Memory B cell (primary cell): ENCODE data around the gene LAMA4.

Experiments
- ATAC-seq: fragments of 150-1000 bp; cut with Tn5 transposase; 2 replicates; pipeline ENCODE4 v1.10.0; 2021; ENCODE audit warnings: low read depth, mild to moderate bottlenecking, moderate library complexity
- DNase-seq, 2 donors: peaks; one replicate each; pipeline ENCODE4 v3.0.0; 2022; ENCODE audit warnings: low spot score in 2 of 2
- H3K27ac Mint-ChIP-seq: one replicate; pipeline ENCODE4 v1.8.0; 2022; ENCODE audit warnings: mild to moderate bottlenecking, moderate library complexity, mixed read lengths
- H3K27me3 Mint-ChIP-seq: one replicate; pipeline ENCODE4 v1.8.0; 2022; ENCODE audit warnings: mixed read lengths
- H3K36me3 Mint-ChIP-seq: one replicate; pipeline ENCODE4 v1.8.0; 2022; ENCODE audit warnings: mild to moderate bottlenecking, mixed read lengths
- H3K4me1 Mint-ChIP-seq: one replicate; pipeline ENCODE4 v1.8.0; 2022; ENCODE audit warnings: mixed read lengths
- H3K4me3 Mint-ChIP-seq: one replicate; pipeline ENCODE4 v1.8.0; 2022; ENCODE audit warnings: mild to moderate bottlenecking, moderate library complexity, mixed read lengths
- H3K9me3 Mint-ChIP-seq: one replicate; pipeline ENCODE4 v1.8.0; 2022; ENCODE audit warnings: mixed read lengths

LAMA4 gene

DNA sequence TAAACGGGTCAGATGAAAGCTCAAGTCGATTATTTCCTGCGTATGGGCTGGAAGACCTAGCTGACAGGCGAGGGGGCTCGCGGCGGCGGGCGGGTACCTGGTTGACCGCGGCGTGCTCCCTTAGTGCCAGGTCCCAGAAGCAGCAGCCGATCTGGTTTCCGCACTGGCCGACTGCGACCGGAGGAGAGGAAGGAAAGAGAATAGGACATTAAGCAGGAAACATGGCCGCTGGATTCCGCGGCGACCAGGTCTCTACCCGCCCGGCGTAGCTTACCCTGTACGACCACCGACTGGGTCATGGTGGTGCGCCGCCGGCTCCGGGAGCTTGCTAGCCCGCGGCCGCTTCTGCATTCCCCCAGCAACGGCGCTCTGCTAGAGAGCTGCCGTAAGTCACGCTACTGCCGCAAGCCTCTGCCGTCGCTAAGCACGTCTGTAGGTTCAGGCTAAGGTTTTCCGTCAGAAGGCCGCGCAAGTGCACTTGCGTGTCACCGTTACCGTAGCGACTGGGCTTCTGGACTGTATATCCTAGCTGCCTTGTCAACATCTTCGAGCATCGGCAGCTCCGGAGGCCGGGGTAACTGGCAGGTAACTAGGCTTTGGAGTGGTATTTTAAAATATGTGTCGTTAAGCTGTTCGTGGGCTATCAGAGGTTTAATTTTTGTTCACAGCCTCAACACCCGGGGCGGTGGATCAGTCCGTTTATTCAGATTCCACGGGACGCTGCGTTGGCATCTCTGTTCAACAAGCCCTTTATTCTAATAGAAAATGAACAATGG lies 167.0 kb downstream of the LAMA4 start, which contains the start of the genes FAM229B and TUBE1:
Gene FAM229B, plus strand, starts transcription at position 456 of the 776 bp plus-strand sequence. CDS start 11,693 bp downstream, outside the sequence.
Gene TUBE1, minus strand, starts transcription at position 347 of the 776 bp plus-strand sequence. Its CDS starts 48 bp downstream, at position 299.
- H3K4me3 Mint-ChIP-seq = no peak within 1 kb of the TSS
- H3K27ac Mint-ChIP-seq = no peak within 1 kb of the TSS
- DNase-seq (peak; percentile 71 to 87), ATAC-seq (peak; percentile 92)
- H3K9me3 Mint-ChIP-seq = no peaks in the 10 kb centered on the region
- H3K27me3 Mint-ChIP-seq = peaks cover 5% of the 10 kb centered on the region
- H3K4me1 Mint-ChIP-seq = no peaks in the 10 kb centered on the region
- H3K36me3 Mint-ChIP-seq = peaks cover 6% of the 10 kb centered on the region

GRCh38 chr6:112086744-112087135 lies 167.6 kb downstream of the LAMA4 start:
- ATAC-seq = peak; percentile 9
- Mint-ChIP-seq H3K27me3 (peaks cover 5% of the 10 kb centered on the region), H3K27ac (no peak overlapping the region), H3K36me3 (peaks cover 6% of the 10 kb centered on the region), H3K4me1 (peaks cover 2% of the 10 kb centered on the region), H3K4me3 (no peak overlapping the region), H3K9me3 (no peaks in the 10 kb centered on the region)
- no peak for DNase-seq

GRCh38 chr6:112085286-112086065 lies 168.9 kb downstream of the LAMA4 start:
- Mint-ChIP-seq H3K4me3 (no peak overlapping the region), H3K9me3 (no peaks in the 10 kb centered on the region), H3K36me3 (peaks cover 8% of the 10 kb centered on the region), H3K27me3 (peaks cover 5% of the 10 kb centered on the region), H3K27ac (no peak overlapping the region), H3K4me1 (peaks cover 2% of the 10 kb centered on the region)
- ATAC-seq (no peak), DNase-seq (no peak)

- Mint-ChIP-seq H3K4me3 (no peak overlapping the region), H3K9me3 (no peaks in the 10 kb centered on the region), H3K27ac (no peak overlapping the region), H3K4me1 (peaks cover 2% of the 10 kb centered on the region), H3K27me3 (no peaks in the 10 kb centered on the region), H3K36me3 (peaks cover 11% of the 10 kb centered on the region)
- no peak for DNase-seq
- ATAC-seq = no peak
Observed at GRCh38 chr6:112081569-112081968, 172.8 kb downstream of the LAMA4 start.

DNA sequence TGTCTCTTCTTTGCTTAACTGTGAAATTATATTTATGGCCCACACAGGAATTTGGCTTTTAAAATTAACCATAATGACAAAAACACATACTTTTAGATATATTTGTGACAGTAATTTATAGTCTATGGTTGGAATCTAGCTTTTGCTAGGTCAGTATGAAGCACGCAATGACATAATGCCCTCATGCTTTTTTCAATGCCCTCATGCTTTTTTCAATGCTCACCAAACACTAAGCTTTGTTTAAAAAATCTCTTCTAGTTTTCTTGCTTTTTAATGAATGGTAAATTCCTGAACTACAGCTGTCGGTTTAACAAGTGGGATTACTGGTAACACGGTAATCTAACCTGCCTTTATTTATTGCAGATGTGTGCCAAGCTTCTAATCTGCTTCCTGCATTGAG lies 187.8 kb downstream of the LAMA4 start:
- Mint-ChIP-seq H3K9me3 (no peaks in the 10 kb centered on the region), H3K4me1 (no peaks in the 10 kb centered on the region), H3K27ac (peak overlapping the region; percentile 37), H3K36me3 (no peaks in the 10 kb centered on the region), H3K27me3 (no peaks in the 10 kb centered on the region), H3K4me3 (no peak overlapping the region)
- no peak for DNase-seq
- ATAC-seq = no peak

- H3K4me1 Mint-ChIP-seq = no peaks in the 10 kb centered on the region
- H3K36me3 Mint-ChIP-seq = no peaks in the 10 kb centered on the region
- no peak for ATAC-seq
- no peaks in the 10 kb centered on the region for H3K27me3 Mint-ChIP-seq
- DNase-seq = no peak
- H3K27ac Mint-ChIP-seq = no peak overlapping the region
- H3K9me3 Mint-ChIP-seq = no peaks in the 10 kb centered on the region
- H3K4me3 Mint-ChIP-seq = no peak overlapping the region
Observed at GRCh38 chr6:112065426-112065986, 188.9 kb downstream of the LAMA4 start.

- H3K4me1 Mint-ChIP-seq = no peaks in the 10 kb centered on the region
- H3K36me3 Mint-ChIP-seq = no peaks in the 10 kb centered on the region
Observed at GRCh38 chr6:112062966-112063365, 191.4 kb downstream of the LAMA4 start.

GRCh38 chr6:112061605-112062004 lies 192.8 kb downstream of the LAMA4 start:
- no peak overlapping the region for H3K27ac Mint-ChIP-seq
- ATAC-seq (no peak), DNase-seq (no peak)
- no peaks in the 10 kb centered on the region for H3K4me1 Mint-ChIP-seq
- H3K27me3 Mint-ChIP-seq = no peaks in the 10 kb centered on the region
- H3K36me3 Mint-ChIP-seq = no peaks in the 10 kb centered on the region
- H3K4me3 Mint-ChIP-seq = no peak overlapping the region
- no peaks in the 10 kb centered on the region for H3K9me3 Mint-ChIP-seq

More at GRCh38 chr6:112062966-112063365, 191.4 kb downstream of the LAMA4 start:
- Mint-ChIP-seq H3K27ac (no peak overlapping the region), H3K9me3 (no peaks in the 10 kb centered on the region), H3K4me3 (no peak overlapping the region), H3K27me3 (no peaks in the 10 kb centered on the region)
- DNase-seq (no peak), ATAC-seq (no peak)
